RCC 7860 (cell line): ENCODE measurements around the gene TENT4A.
A peak's percentile ranks its signal among the peaks of the same experiment; 100 is the strongest.
"Not testable (repeated sequence)": the region's sequence is repeated elsewhere in the genome, so short reads cannot be mapped to it uniquely, and the experiment has no call there.

Experiments used
- DNase-seq: peaks from one replicate; pipeline ENCODE4 v3.0.0-alpha.2; 2015; ENCODE audit warnings: low spot score
- FAIRE-seq: peaks from 2 replicates; lab custom pipeline; 2012; peaks lifted over from hg19 to GRCh38; lab: Jason Lieb, UNC

Gene TENT4A

DNA sequence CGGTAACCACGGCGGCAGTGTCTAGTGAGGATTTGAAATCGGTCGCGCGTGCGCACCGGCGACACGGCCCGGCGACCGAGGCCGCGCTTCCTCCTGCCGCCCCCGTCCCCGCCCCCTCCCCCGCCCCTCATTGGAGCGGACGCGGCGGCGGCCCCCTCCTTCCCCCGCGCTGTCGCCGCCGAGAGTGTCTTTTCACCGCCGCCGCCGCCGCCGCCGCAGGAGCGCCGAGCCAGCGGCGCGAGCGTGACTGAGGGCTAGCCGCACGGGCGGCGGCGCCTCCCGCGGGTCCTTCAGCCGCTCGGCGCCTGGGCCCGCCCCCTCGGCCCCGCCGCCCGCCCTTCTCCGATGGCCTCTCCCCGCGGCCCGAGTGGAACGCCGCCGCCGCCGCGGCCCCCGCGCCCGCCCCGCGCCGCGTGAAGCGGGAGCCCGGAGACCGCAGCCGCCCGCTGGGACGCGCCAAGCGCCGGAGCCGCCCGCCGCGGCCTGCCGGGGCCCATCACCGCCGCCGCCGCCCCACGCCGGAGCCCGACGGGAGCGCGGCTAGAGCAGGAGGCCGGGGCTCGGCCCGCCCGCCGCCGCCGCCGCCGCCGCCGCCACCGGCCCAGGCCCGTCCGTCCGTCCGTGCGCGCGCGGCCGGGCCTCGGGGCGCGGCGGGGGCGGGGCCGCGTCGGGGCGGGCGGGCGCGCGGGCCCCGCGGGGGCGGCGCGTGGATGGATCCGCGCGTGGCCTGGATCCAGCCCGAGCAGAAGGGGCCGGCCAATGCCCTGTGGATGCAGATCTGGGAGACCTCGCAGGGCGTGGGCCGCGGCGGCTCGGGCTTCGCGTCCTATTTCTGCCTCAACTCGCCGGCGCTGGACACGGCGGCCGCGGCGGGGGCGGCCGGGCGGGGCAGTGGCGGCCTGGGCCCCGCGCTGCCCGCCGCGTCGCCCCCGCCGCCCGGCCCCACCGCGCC, at the start of gene TENT4A:
TENT4A (plus strand) TSS at position 159 of the 952 bp plus-strand sequence; CDS start at position 711, 552 bp downstream.
- no peak for FAIRE-seq
- no peak for DNase-seq

DNA sequence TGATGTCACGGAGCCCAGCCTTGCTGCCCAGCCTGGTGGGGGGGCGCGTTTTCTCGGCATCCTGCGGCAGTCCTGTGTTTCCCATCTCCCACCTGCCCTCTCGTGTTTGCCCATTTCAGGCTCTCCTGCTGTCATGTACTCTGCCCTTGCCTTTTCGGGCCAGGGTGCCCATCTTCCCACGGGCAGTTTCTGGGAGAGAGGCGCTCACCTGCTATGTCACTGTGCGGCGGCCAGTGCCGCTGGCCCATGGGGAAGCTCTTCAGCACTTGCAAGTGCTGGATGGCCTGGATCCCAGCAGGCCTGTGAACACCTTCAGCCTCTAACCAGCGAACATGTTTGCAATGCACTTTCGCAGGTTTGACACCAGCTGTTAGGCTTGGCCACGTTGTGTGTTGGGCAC, 46.5 kb upstream of the TENT4A start:
- FAIRE-seq (no peak), DNase-seq (no peak)

DNA sequence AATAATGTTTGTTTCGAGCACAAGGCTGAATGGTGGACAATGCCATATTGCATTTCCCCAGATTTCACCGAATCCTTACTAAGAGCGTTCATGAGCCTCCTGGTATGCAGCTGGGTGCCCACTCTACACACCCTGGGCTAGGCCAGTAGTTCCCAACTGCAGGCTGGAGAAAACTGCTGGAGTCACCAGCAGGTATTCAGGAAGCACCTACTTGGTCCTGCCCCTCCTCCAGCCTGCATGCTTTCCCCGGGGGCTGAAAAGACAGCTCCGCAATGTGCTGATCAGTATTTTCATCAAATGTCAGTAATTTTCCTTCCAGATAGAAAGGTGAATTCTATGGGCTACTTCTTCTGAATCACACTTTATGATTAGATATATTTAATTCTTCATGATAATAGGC, 45.6 kb upstream of the TENT4A start:
- no peak for DNase-seq
- no peak for FAIRE-seq

DNA sequence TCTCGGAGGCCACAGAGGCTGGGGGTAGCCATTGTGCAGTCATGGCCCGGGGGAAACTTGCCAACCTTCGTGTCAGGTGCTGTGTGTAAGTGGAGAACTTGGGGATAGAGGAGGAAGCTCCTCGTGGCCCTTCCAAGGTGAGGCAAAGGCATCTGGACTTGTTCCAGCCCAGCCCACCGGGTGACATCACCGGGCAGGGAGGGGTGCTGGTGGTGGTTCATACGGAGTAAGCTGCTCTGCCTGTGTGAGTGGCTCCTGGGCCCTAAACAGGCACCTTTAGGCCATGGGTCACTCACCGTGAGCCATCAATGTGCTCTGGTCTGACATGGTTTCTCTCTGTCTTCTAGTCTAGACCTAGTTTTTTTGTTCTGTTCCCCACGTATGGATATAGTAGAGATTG, 44.5 kb upstream of the TENT4A start:
- FAIRE-seq, DNase-seq: not testable (repeated sequence)

DNA sequence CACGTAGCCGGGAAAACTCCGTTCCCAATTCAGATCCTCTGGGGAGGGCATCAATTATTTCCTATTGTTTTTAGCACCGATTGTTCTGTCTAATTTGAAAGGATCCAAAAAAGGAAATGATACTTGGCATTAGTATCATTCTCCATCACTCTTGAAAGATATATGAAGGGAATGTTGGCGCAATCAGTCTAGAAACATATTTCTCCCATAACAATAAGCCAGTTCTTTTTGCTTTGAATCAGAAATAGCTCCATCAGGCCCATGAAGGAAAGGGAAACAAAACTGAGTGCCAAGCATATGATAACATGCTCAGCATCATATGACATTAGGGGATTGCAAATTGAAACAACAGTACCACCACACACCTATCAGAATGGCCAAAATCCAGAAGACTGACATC, 40.2 kb upstream of the TENT4A start:
- no peak for FAIRE-seq
- DNase-seq = no peak

DNA sequence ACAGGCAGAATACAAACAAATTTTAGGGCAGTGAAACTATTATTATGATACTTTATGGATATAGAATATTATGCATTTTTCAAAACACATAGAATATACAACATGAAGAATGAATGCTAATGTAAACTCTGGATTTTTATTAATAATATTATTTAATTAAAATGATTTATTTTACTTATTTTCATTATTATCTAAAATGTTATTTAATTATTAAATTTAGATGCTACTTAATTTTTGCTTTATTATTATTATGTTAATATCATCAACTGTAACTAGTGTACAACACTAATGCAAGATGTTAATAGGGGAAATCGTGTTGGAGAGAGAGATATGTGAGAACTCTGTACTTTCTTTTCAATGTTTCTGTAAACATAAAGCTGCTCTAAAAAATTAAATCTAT, 39.3 kb upstream of the TENT4A start:
- peak; percentile 75 for FAIRE-seq

DNA sequence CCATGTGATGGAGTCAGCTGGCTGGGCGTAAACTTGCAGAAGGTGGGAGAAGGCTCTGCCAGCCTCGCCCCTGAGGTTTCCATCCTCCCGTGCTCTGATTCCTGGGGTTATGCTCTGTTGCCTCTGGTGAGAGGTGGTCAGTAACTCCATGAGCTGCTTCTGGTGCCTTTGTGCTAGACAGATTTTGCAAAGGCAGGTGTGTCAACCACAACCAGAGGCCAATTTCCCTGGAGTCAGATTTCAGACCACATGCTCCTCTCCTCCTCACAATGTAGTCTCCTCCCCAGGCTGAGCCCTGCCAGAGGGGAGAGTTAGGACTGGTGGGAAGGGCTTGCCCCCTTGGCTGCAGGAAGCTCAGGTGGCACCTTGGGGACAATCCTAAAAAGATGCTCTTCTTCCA, 38.8 kb upstream of the TENT4A start:
- DNase-seq (no peak), FAIRE-seq (no peak)

More for the DNA sequence above, 39.3 kb upstream of the TENT4A start:
- DNase-seq = no peak

DNA sequence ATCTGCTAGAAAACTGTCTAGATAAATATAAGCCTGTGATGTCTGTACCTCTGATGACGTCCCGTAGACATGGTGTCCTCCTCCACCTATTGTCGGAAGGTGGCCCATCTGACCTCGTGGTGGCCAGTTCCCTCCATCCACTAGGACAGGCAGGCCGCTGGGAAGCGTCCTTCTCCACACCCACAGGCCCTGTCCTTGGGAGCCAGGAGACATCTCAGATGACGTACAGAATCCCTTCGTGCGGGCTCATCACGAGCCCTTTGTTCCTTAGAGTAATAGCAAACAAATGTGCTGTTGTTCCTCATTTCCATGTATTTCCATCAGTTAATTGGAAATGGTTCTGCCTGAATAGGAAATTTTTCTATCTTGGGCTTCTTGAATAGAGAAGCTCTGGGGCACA, 38.3 kb upstream of the TENT4A start:
- FAIRE-seq (no peak), DNase-seq (no peak)

DNA sequence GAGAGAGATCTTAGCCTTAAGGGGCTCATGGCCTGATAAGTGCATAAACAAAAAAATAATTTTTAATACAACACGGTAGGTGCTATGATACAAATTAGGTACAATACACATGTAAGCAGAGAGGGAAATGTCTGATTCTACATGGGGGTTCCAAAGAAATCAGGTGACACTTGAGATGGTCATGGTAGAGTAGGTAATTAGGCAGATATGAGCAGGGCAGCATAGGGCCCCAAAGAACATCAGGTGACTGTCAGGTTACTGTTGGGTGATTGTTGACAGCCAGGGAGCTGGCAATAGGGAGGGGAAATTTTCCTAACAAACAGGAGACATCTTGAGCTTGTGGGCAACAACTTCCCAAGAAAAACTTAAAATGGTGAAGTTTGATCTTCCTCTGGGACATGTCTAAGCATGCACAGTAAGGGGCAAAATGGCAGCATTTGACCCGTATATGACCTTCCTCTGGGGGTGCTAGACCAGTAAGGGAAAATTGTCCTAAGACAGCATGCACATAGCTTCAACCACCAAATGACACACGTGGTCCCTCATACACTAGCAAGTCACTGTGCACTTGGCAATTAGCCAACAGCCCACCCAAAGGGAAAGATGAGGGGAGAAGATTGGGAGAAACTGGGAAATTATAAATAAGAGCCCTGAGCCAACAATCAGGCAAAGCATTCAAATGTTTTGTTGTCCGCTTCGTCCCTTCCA, 37.3 kb upstream of the TENT4A start:
- no peak for DNase-seq
- FAIRE-seq = no peak

DNA sequence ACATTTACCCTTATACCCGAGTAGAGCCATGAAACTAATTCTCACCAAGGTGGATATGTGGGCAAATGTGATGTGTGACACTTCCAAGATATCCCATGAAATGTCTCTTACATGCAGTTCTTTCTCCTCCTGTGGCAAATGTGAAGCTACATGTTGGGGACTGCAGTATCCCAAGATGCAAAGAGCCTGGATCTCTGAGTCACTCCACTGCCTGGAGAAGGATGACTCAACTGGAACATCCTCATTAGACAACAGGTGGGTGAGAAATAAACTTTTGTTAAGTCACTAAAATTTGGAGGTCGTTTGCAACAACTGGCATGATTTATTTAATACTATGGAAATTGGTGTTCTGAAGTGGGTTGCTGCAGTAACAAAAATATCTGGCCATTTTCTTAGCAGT, 36.5 kb upstream of the TENT4A start:
- peak; percentile 25 for DNase-seq
- FAIRE-seq = no peak

DNA sequence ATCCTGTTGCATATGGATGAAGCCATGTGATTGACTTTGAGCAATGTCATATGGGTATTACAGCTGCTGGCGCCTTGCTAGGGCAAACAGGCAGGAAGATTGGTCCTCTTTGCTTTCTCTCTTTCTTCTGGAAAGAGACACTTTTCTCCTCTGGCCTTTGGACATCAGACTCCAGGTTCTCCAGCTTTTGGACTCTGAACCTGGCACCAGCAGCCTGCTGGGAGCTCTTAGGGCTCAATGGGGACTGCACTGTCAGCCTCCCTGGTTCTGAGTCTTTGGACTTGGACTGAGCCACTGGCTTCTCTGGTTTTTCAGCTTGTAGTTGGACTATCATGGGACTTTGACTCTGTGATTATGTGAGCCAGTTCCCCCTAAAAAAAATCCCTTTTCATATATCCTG, 34.8 kb upstream of the TENT4A start:
- FAIRE-seq (no peak), DNase-seq (no peak)

DNA sequence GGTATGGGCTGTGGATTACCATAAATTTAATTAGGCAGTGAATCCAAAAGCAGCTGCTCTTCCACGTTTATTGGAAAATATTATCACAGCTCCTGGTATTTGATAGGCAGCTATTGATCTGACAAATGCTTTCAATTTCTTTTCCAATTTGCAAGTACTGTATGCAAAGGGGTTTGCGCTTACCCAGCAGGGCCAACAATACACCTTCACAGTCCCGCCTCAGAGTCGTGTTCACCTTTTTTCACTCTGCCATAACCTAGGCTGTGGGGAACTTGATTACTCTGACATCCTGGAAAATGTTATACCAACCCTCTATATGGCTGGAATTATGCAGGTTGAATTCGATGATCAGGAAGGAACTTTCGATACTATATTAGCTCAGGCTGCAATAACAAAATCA, 32.3 kb upstream of the TENT4A start:
- FAIRE-seq = no peak

DNA sequence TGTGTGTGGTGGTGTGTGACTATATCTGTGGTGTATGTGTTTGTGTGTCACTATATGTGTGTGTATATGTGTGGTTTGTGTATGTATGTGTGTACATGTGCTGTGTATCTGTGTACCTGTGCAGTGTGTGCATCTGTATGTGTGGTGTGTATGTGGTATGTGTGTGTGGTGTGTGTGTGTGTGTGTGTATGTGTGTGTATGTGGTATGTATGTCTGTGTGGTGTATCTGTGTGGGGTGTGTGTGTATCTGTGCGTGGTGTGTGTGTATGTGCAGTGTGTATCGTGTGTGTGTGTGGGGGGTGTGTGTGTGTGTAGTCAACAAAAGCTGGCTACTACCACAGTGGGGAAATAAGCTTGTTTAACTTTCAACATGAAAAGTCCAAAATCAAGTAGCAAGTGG, 31.6 kb upstream of the TENT4A start:
- DNase-seq (no peak), FAIRE-seq (no peak)

More for the DNA sequence above, 32.3 kb upstream of the TENT4A start:
- no peak for DNase-seq

DNA sequence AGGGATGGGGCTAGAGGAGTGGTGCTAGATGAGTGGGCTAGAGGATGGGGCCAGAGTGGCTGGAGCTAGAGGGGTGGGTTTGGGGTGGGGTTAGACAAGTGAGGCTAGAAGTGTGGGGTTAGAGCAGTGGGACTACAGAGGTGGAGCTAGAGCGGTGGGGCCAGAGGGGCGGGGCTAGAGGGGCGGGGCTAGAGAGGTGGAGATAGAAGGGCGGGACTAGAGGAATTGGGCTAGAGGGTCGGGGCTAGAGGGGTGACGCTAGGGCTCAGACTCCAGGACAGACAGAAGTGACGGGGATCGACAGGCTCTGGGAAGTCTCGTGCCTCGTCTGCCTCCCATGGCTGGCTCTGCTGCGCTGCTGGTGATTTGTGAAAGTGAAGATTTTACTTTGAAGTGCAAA, 31.0 kb upstream of the TENT4A start:
- FAIRE-seq = no peak
- DNase-seq = no peak

DNA sequence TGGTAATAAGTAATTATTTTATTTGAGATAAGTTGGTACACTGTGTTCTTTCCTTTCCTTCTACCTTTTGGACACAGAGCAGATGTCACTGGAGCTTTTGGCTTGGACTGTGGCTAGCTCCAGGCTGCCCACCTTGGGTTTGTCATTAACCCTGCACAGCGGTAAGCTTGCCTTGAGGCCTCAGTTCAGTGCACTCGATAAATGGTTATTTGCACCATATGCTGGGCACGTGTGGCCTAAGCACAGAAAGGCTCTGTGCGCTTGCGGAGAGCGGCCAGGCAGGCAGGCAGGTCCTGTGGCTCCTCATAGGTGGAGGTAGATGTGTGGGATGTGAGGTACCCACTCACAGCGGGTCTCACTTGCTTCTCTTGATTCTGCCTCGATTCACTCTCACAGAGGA, 30.0 kb upstream of the TENT4A start:
- DNase-seq (no peak), FAIRE-seq (no peak)

DNA sequence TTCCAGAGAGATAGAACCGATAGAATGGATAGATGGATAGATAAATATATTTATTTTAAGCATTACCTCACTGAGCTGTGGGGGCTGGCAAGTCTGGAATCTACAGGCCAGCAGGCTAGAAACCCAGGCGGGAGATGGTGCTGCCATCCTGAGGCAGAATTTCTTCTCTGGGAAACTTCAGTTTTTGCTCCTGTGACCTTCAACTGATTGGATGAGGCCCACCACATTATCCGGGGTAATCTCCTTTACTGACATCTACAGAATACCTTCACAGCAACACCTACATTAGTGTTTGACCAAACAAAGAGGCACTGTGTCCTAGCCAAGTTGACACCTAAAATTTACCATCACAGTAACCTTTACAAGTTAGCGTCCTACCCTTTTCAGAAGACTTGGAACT, 29.2 kb upstream of the TENT4A start:
- DNase-seq (no peak), FAIRE-seq (no peak)

DNA sequence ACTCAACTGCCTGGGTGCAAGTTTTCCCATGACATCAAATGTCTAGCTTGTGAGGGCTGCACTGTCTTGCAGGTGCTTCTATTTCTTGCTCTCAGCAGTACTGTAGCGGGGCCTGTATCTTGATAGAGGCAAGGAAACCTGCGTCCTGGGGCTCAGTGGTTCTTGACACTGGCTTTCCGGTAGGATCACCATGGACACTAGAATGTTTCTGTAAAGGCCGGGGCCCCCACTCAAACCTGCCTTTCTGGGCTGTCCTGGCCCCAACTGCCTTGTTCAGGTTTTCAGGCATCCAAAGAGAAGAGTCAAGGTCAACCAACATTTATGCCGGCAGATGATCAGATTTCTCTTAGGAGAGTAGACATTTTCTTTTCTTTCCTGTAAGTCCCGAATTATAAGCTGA, 26.7 kb upstream of the TENT4A start:
- DNase-seq (no peak), FAIRE-seq (no peak)

DNA sequence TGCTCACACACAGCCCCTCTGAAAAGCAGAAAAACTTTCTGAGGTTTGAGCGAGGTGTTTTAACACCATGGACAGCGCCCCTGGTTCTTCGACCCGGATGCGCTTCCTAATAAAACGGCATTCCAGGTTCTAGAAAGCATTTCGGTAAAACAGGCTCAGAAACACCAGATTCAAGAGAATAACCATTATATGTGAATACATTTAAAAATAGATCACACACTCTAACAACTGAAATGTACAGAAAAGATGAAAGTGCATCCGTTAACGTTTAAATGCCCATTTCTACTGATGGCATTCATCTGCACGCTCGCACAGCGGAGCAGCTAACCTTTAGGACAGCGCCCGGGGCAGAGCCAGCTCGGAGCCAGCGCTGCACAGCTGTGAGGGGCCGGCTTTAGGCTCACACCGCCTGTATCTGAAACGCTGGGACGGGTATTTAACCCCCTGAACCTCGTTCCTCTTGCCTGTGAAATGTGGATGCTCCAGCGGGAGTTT, 26.3 kb upstream of the TENT4A start:
- DNase-seq (no peak), FAIRE-seq (no peak)

DNA sequence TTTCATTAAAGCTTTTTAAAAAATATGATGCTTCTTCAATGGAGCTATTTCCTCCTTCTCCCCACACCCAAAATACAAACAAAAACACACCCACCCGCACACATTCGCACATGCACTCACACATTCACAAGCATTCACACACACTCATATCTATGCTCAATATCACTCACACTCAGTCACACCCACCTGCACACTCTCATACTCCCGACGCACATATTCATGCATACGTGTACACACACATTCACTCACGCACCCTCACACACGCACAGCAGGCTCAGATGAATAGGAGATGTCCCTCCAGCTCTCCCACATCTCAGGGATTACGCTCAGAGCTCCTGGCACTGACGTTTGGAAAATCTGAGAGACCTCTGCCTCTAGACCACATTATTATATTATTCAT, 25.7 kb upstream of the TENT4A start:
- DNase-seq (no peak), FAIRE-seq (no peak)

DNA sequence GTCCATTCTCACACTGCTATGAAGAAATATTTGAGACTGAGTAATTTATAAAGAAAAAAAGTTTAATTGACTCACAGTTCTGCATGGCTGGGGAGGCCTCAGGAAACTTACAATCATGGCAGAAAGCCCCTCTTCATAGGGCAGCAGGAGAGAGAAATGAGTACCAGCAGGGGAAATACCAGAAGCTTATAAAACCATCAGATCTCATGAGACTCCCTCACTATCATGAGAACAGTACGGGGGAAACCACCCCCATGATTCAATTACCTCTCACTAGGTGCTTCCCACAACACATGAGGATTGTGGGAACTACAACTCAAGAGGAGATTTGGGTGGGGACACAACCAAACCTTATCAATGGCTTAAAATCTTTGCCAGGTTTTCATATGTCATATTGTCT, 20.3 kb upstream of the TENT4A start:
- no peak for FAIRE-seq
- DNase-seq = no peak

DNA sequence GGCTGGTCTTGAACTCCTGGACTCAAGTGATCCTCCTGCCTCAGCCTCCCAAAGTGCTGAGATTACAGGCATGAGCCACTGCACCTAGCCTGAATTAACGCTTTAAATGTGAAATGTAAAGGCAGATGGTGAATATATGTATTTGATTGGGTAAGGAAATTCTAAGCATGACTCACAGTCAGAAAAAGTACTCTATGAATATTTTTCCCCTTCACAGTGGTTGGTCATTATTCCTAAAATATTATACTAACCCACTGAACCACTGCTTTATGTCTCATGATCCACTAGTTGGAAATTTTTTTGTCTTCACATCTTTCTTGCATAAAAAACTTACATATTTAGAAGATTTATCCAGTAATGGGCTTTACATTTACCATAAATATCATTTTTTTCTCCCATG, 14.5 kb upstream of the TENT4A start:
- no peak for DNase-seq
- no peak for FAIRE-seq

DNA sequence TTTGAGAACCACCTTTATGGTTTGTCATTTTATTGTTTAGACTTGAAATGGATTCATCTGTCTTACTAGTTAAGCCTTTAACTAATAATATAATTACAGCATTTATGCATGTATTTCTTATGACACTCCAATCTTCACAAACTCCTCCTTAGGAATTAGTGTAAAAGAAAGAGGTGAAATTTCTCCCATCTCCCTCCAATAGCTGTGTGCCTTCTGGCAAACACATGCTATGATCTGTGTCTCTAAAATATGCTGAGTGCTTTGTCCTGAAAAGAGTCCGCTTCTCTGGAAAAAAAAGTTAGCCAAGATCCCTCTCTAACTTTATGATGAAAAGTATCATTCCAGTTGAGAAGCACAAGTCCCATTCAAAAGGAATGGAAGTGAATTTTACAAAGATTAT, 13.9 kb upstream of the TENT4A start:
- FAIRE-seq (no peak), DNase-seq (no peak)
